RCC 7860 (cell line): ENCODE data around the gene ZFC3H1.
"Not testable (repeated sequence)": the region's sequence is repeated elsewhere in the genome, so short reads cannot be mapped to it uniquely, and the experiment has no call there.

Experiments used
- DNase-seq: peaks from one replicate; pipeline ENCODE4 v3.0.0-alpha.2; 2015; ENCODE audit warnings: low spot score
- FAIRE-seq: peaks from 2 replicates; lab custom pipeline; 2012; peaks lifted over from hg19 to GRCh38; lab: Jason Lieb, UNC

The ZFC3H1 gene

DNA sequence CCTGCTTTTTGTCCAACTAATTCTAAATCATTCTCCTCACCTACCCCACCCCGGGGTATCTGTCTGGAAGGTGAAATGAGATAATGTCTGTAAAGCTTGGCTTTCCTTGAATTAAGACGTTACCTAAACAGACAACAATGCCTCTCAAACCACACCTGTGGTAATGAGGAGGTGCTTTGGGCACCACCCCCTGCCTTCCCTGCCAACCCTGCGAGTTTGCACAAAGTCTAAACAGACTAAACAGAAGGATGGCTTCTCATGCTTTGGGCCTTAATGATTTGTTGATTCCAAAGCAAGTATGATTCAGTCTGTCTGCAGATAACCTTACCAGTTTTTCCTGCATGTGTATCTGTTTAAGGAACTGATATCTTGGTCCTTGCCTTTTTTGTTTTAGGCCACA, 82.4 kb downstream of the ZFC3H1 start:
- FAIRE-seq (no peak), DNase-seq (peak; percentile 24)

DNA sequence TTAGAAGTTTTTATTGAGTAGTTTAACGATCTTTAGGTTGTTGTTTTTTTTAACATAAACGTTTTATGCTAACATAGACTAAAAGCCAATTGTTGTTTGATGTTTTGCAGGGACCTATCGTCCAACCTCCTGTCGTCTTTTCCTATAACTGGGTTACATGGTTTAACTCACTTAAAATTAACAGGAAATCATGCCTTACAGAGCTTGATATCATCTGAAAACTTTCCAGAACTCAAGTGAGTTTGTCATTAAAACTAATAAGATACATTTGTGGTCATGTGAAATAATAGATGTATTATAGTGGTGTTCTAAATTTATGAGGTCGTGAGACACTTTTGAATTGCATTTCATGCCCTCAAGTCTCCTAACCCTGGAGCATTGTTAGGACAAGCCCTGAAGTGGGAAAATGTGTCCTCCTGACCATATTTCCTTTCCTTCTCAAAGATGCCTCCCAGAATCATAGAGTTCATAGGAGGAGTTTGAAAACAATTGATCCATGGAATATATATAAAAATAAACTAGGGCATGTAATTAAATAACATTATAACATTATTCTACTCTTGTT, 84.9 kb downstream of the ZFC3H1 start:
- no peak for FAIRE-seq
- DNase-seq, result no peak

DNA sequence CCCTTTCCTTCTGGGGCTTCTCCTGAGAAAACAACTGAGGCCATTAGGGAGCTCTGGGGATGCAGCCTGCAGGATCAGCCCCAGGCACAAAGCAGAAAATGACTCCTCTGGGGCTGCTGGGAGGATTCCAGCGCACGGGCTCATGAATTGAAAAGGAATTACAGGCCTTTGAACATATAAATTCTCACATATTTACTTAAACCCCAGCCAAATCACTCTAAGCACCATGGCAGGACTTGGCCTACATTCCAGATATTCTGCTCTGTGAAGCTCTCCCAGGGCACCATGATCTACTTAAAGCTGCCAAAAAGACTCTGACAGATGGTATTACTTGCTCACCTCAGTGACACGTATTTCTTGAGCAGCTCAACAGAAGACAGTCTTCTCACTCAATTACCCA, 87.2 kb downstream of the ZFC3H1 start:
- DNase-seq, result no peak
- FAIRE-seq, result no peak

DNA sequence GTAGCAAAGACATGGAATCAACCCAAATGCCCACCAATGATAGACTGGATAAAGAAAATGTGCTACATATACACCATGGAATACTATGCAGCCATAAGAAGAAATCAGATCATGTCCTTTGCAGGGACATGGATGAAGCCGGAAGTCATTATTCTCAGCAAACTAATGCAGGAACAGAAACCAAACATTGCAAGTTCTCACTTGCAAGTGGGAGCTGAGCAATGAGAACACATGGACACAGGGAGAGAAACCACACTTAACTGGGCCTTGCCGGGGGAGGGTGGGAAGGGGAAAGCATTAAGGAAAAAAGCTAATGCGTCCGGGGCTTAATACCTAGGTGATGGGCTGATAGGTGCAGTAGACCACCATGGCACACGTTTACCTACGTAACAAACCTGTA, 93.8 kb downstream of the ZFC3H1 start:
- not testable (repeated sequence) for DNase-seq, FAIRE-seq

DNA sequence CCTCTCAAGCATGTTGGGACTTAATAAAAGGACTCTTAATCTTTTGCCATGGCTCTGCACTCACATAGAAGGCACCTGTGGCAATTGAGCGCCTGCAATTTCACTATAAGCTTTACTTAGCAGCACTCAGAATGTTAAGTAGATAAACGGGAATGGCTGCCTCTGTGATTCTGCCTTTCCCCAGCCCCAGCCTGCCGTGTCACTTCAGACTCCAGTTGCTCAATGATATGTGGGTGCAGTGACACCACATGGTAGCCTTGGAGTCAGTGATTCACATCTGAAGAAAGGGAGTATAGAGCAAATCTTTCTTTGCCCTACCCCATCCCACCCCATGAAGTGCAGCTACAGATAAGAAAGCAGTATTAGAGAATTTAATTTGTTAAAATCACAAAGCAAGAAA, 96.1 kb downstream of the ZFC3H1 start:
- no peak for DNase-seq
- FAIRE-seq, result no peak

DNA sequence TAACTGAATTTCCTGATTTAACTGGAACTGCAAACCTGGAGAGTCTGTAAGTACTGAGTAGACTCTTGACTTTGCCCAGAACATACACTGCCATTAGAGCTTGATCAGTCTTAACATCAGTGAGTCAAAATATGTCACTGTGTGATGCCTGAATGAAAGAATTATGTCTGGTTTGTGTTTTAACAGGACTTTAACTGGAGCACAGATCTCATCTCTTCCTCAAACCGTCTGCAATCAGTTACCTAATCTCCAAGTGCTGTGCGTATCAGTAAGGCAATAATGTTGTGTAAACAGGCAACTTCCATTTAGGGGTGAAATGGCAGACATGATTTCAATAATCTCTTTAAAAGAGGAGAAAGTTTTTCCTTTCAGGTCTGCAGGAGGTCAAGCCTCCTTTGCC, 97.0 kb downstream of the ZFC3H1 start:
- DNase-seq (no peak), FAIRE-seq (no peak)

DNA sequence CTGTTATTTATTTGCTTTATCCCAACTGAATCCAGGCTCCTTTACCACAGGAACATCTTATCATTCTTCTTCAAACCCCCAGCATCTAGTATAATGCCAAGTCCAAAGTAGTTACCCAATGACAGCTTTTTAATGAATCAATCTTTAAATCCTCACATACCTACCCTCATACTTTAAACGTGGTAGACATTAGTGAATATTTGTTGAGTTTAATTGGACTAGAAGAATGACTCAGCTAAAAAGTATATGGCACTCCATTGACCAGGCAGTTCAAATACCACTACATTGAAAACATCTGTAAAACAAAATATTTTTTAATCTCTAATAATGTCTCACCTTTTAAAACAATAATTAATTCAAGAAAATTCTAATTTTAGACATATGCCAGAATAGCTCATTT, 98.1 kb downstream of the ZFC3H1 start:
- no peak for FAIRE-seq
- DNase-seq, result no peak

DNA sequence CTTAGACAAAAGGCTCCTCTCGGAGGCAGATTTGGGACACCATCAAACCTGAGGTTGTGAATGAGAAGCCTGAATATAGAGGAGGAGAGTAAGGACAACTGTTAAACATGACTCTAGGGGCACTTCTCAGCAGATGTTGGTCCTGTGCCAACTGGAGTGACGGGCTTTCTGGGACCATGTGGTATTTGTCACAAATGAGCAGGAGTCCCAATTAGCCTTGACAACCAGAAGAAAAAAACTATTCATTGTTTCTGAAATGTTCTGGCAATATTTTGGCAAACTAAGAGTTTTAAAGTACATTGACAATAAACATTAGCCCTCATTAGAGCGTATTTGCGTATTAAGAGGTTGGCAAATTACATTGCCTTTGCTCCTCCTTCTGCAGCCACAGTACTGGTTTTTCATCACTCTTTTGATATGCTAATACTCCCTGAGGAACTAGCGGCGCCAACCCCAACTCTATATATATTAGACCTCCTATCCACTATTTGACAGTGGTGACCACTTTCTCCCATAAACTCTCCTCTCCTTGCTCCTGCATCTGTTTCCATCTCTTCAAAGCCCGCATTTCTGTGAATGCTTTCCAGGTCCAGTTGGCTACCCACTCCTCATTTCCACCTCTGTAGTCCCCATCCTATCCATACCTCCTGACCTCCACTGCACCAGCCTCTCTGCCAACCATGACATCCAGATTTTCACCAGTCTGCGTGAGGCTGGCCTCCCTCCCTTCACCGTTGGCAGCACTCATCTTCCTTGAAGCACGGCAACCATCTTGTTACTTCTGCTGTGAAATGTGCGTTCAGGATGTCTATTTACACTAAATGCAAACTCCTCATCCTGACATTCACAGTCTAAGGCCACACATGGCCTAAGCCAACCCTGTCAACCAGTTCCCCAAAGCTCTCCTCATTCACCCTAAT, 100.7 kb downstream of the ZFC3H1 start:
- no peak for FAIRE-seq

More for the DNA sequence above, 100.7 kb downstream of the ZFC3H1 start:
- no peak for DNase-seq
